DND-41 (cell line): ENCODE measurements around the gene MMP2.

Source experiments
- ATAC-seq: fragments of 200-7000 bp; cut with Tn5 transposase; 3 replicates; pipeline ENCODE4 v1.9.1; 2021; ENCODE audit warnings: low read depth; ENCODE audit not compliant: insufficient read depth
- DNase-seq: peaks from one replicate; pipeline ENCODE4 v3.0.0-alpha.2; 2020
- H2AFZ ChIP-seq: 2 replicates; pipeline ENCODE4 v1.6.0; 2012; ENCODE audit warnings: low read depth, low read length
- H3K27ac ChIP-seq: 2 replicates; pipeline ENCODE4 v1.5.1; 2012; ENCODE audit warnings: low read length, inconsistent platforms
- H3K27me3 ChIP-seq: fragments of 200-600 bp; sonication (generic); 2 replicates; pipeline ENCODE4 v1.6.0; 2012; ENCODE audit warnings: low read length, mild to moderate bottlenecking, inconsistent platforms; ENCODE audit not compliant: insufficient read depth, poor library complexity
- H3K36me3 ChIP-seq: 2 replicates; pipeline ENCODE4 v1.5.1; 2012; ENCODE audit warnings: low read length, inconsistent platforms; ENCODE audit not compliant: insufficient read depth
- H3K4me1 ChIP-seq: 2 replicates; pipeline ENCODE4 v1.5.1; 2012; ENCODE audit warnings: mild to moderate bottlenecking, low read length; ENCODE audit not compliant: insufficient read depth
- H3K4me2 ChIP-seq: 2 replicates; pipeline ENCODE4 v1.6.0; 2012; ENCODE audit warnings: mild to moderate bottlenecking, moderate library complexity, low read length, inconsistent platforms; ENCODE audit not compliant: insufficient read depth
- H3K4me3 ChIP-seq, 2 experiments: fragments of 200-600 bp in 1 of 2; shearing (Covaris generic) in 1 of 2; 2 replicates each; pipeline ENCODE4 v1.5.1; 2012 to 2016; ENCODE audit warnings: inconsistent platforms in 2 of 2, low read length in 2 of 2, mild to moderate bottlenecking in 2 of 2, low read depth in 1 of 2, moderate library complexity in 1 of 2
- H3K79me2 ChIP-seq: 2 replicates; pipeline ENCODE4 v1.6.0; 2012; ENCODE audit warnings: low read length, inconsistent platforms; ENCODE audit not compliant: insufficient read depth
- H3K9ac ChIP-seq: 2 replicates; pipeline ENCODE4 v1.6.0; 2012; ENCODE audit warnings: low read depth, mild to moderate bottlenecking, inconsistent platforms, low read length, moderate library complexity
- H3K9me3 ChIP-seq: 2 replicates; pipeline ENCODE4 v1.5.1; 2012; ENCODE audit warnings: low read length, moderate library complexity, mild to moderate bottlenecking, inconsistent platforms; ENCODE audit not compliant: insufficient read depth, severe bottlenecking
- H4K20me1 ChIP-seq: 2 replicates; pipeline ENCODE4 v1.6.0; 2012; ENCODE audit warnings: low read length; ENCODE audit not compliant: insufficient read depth
- EZH2 ChIP-seq: IDR thresholded peaks from 3 replicates; pipeline ENCODE4 v1.6.1; 2012; ENCODE audit warnings: borderline replicate concordance, low read depth, mild to moderate bottlenecking, moderate library complexity, low read length, inconsistent platforms; ENCODE audit not compliant: severe bottlenecking
- TF ChIP-seq, protein P1 (sequence below): IDR thresholded peaks from 2 replicates; pipeline ENCODE4 v1.5.1; 2012; ENCODE audit warnings: borderline replicate concordance, low read length, moderate library complexity, mild to moderate bottlenecking; ENCODE audit not compliant: poor library complexity, severe bottlenecking; ENCODE audit errors: extremely low read depth

The MMP2 gene

GRCh38 chr16:55435387-55435786 is 43.6 kb upstream of the MMP2 start:
- no peaks in the 10 kb centered on the region for H4K20me1 ChIP-seq
- no peak overlapping the region for H3K4me2 ChIP-seq
- H3K27me3 ChIP-seq, result peaks cover 16% of the 10 kb centered on the region
- no peaks in the 10 kb centered on the region for H3K36me3 ChIP-seq
- no peak overlapping the region for H3K4me3 ChIP-seq
- no peak overlapping the region for H3K27ac ChIP-seq
- no peaks in the 10 kb centered on the region for H3K9me3 ChIP-seq
- TF ChIP-seq, protein P1, sequence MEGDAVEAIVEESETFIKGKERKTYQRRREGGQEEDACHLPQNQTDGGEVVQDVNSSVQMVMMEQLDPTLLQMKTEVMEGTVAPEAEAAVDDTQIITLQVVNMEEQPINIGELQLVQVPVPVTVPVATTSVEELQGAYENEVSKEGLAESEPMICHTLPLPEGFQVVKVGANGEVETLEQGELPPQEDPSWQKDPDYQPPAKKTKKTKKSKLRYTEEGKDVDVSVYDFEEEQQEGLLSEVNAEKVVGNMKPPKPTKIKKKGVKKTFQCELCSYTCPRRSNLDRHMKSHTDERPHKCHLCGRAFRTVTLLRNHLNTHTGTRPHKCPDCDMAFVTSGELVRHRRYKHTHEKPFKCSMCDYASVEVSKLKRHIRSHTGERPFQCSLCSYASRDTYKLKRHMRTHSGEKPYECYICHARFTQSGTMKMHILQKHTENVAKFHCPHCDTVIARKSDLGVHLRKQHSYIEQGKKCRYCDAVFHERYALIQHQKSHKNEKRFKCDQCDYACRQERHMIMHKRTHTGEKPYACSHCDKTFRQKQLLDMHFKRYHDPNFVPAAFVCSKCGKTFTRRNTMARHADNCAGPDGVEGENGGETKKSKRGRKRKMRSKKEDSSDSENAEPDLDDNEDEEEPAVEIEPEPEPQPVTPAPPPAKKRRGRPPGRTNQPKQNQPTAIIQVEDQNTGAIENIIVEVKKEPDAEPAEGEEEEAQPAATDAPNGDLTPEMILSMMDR, result no peak
- no peak for TF ChIP-seq EZH2
- ATAC-seq (no peak), DNase-seq (peak; percentile 6)
- H3K9ac ChIP-seq, result no peak overlapping the region
- H3K4me1 ChIP-seq, result no peaks in the 10 kb centered on the region
- H2AFZ ChIP-seq, result no peak overlapping the region
- no peaks in the 10 kb centered on the region for H3K79me2 ChIP-seq

- no peak overlapping the region for H2AFZ ChIP-seq
- ATAC-seq (no peak), DNase-seq (no peak)
- no peaks in the 10 kb centered on the region for H3K4me1 ChIP-seq
- H3K27me3 ChIP-seq, result peaks cover 16% of the 10 kb centered on the region
- no peak overlapping the region for H3K4me2 ChIP-seq
- no peaks in the 10 kb centered on the region for H3K9me3 ChIP-seq
- H3K27ac ChIP-seq, result no peak overlapping the region
- no peak overlapping the region for H3K9ac ChIP-seq
- H3K36me3 ChIP-seq, result no peaks in the 10 kb centered on the region
- no peaks in the 10 kb centered on the region for H3K79me2 ChIP-seq
- no peaks in the 10 kb centered on the region for H4K20me1 ChIP-seq
- no peak for TF ChIP-seq EZH2
- TF ChIP-seq, protein P1, result no peak
- no peak overlapping the region for H3K4me3 ChIP-seq
Measured at GRCh38 chr16:55436587-55436986, 42.4 kb upstream of the MMP2 start.

DNA sequence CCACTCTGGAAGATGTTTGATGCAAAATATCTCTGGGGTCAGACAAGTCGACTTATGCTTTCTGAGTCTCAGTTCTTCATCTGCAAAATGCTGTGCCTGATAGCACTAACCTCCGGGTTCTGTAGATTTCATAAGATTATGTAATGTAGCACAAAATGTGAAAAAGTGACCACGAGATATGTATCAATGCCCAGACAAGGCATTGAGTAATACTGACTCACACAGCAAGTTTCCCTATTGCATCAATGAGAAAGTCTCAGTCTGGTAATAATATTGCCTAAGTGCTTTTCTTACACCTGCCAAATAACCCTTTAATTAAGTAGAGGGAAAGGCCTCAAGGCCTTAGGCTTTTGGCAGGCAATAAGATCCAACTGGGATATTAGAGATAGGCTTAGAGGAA is 41.4 kb upstream of the MMP2 start:
- DNase-seq, result no peak
- no peak for ATAC-seq
- Histone ChIP-seq H3K27ac (no peak overlapping the region), H4K20me1 (no peaks in the 10 kb centered on the region), H3K27me3 (peaks cover 14% of the 10 kb centered on the region), H2AFZ (no peak overlapping the region), H3K4me1 (no peaks in the 10 kb centered on the region), H3K4me3 (no peak overlapping the region), H3K9me3 (no peaks in the 10 kb centered on the region), H3K9ac (no peak overlapping the region), H3K36me3 (no peaks in the 10 kb centered on the region), H3K4me2 (no peak overlapping the region), H3K79me2 (no peaks in the 10 kb centered on the region)
- TF ChIP-seq, protein P1, result no peak
- TF ChIP-seq EZH2, result no peak

DNA sequence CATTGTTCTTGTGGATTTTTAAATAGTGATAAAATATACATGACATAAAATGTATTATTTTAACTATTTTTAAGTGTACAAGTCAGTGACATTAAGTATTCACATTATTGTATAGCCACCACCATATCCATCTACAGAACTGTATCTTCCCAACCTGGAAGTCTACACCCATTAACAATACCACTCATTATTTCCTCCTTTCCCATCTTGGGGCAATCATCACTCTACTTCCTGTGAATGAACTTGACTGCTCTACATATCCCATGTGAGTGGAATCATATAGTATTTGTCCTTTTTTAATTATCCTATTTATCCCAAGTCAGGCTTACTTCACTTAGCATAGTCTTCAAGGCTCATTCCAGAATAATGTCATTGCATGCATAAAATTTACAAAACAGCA is 40.7 kb upstream of the MMP2 start:
- Histone ChIP-seq H3K36me3 (no peaks in the 10 kb centered on the region), H2AFZ (no peak overlapping the region), H3K9me3 (no peaks in the 10 kb centered on the region), H3K27ac (no peak overlapping the region), H3K9ac (no peak overlapping the region), H3K79me2 (no peaks in the 10 kb centered on the region), H3K4me3 (no peak overlapping the region), H3K4me2 (no peak overlapping the region), H4K20me1 (no peaks in the 10 kb centered on the region), H3K27me3 (peaks cover 10% of the 10 kb centered on the region), H3K4me1 (no peaks in the 10 kb centered on the region)
- DNase-seq (no peak), ATAC-seq (no peak)
- TF ChIP-seq, protein P1, result no peak
- no peak for TF ChIP-seq EZH2
